Kidney epithelial cell (primary cell): ENCODE results near the gene LRRC2. TPM values are rescaled to one million over a fixed set of nuclear protein-coding genes. Genes with fewer than 3 reads are reported as not detected.

Experiments used
- DNase-seq: peaks from one replicate; pipeline ENCODE4 v3.0.0-alpha.2; 2010; ENCODE audit warnings: low read depth
- H3K27me3 ChIP-seq: 2 replicates; pipeline ENCODE4 v1.6.0; 2011; ENCODE audit warnings: low read length; ENCODE audit not compliant: control insufficient read depth, insufficient read depth
- H3K36me3 ChIP-seq: 2 replicates; pipeline ENCODE4 v1.5.1; 2011; ENCODE audit warnings: low read length; ENCODE audit not compliant: control insufficient read depth, insufficient read depth
- H3K4me3 ChIP-seq: 2 replicates; pipeline ENCODE4 v1.5.1; 2011; ENCODE audit warnings: low read depth, mild to moderate bottlenecking, control low read depth, low read length
- total RNA-seq: library from RNA; depleted of rRNA; stranded (reverse); fragments of >200 nt; gene quantifications from 2 replicates; pipeline ENCODE4 v1.2.3, GENCODE V29; 2015
- TF ChIP-seq, protein P1 (sequence below): IDR thresholded peaks from 2 replicates; pipeline ENCODE4 v1.5.1; 2011; ENCODE audit warnings: mild to moderate bottlenecking, moderate library complexity, low read length, control low read depth, inconsistent platforms; ENCODE audit not compliant: insufficient read depth, poor library complexity, severe bottlenecking

LRRC2 gene
- total RNA-seq, 1 donor from 2014 or later, result 0.29 TPM

- no peak for DNase-seq
- Histone ChIP-seq H3K36me3 (no peaks in the 10 kb centered on the region), H3K27me3 (no peaks in the 10 kb centered on the region), H3K4me3 (no peak overlapping the region)
- TF ChIP-seq, protein P1, sequence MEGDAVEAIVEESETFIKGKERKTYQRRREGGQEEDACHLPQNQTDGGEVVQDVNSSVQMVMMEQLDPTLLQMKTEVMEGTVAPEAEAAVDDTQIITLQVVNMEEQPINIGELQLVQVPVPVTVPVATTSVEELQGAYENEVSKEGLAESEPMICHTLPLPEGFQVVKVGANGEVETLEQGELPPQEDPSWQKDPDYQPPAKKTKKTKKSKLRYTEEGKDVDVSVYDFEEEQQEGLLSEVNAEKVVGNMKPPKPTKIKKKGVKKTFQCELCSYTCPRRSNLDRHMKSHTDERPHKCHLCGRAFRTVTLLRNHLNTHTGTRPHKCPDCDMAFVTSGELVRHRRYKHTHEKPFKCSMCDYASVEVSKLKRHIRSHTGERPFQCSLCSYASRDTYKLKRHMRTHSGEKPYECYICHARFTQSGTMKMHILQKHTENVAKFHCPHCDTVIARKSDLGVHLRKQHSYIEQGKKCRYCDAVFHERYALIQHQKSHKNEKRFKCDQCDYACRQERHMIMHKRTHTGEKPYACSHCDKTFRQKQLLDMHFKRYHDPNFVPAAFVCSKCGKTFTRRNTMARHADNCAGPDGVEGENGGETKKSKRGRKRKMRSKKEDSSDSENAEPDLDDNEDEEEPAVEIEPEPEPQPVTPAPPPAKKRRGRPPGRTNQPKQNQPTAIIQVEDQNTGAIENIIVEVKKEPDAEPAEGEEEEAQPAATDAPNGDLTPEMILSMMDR, result no peak
Observed at GRCh38 chr3:46521096-46521495, 45.0 kb downstream of the LRRC2 start.

DNA sequence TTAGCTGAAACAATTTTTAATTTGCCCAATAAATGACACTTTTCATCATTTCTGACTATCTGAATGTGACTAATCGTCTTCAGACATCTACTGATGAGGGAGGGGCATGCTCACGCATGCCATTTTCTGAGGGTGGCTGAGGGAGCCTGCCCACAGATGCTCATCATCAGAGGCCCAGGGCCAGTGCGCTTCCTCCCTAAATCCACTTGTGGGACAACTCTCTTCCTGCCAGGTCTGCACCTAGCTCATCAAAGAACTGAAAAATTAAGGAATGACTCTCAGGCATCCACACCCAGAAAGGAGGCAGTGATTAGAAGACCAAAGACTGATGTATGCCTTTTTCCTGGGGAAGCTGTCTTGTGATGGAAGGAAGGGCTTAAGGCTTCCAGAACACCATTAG is 45.6 kb downstream of the LRRC2 start:
- TF ChIP-seq, protein P1, result no peak
- Histone ChIP-seq H3K27me3 (no peaks in the 10 kb centered on the region), H3K4me3 (no peak overlapping the region), H3K36me3 (no peaks in the 10 kb centered on the region)
- DNase-seq, result no peak

DNA sequence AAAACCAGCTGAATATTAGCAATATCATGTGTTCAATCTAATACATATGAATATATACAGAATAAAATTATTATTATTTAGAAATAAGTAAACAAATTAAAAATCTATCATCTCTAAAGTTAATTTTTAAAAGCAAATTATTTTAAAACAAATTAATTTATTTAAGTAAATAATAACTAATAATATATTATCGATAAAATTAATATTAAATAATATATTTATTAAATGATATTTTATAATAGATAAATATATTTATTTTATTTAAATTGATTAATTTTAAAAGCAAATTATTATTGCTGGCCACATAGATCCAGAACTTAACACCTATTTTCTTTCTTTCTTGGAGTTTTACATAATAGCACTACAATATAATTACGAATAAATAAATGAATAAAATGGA is 46.1 kb downstream of the LRRC2 start:
- no peak overlapping the region for H3K4me3 ChIP-seq
- H3K27me3 ChIP-seq, result no peaks in the 10 kb centered on the region
- no peak for DNase-seq
- no peaks in the 10 kb centered on the region for H3K36me3 ChIP-seq
- TF ChIP-seq, protein P1, result no peak

- TF ChIP-seq, protein P1, result no peak
- Histone ChIP-seq H3K4me3 (no peak overlapping the region), H3K27me3 (no peaks in the 10 kb centered on the region), H3K36me3 (no peaks in the 10 kb centered on the region)
- no peak for DNase-seq
Observed at GRCh38 chr3:46517784-46518181, 48.3 kb downstream of the LRRC2 start.

DNA sequence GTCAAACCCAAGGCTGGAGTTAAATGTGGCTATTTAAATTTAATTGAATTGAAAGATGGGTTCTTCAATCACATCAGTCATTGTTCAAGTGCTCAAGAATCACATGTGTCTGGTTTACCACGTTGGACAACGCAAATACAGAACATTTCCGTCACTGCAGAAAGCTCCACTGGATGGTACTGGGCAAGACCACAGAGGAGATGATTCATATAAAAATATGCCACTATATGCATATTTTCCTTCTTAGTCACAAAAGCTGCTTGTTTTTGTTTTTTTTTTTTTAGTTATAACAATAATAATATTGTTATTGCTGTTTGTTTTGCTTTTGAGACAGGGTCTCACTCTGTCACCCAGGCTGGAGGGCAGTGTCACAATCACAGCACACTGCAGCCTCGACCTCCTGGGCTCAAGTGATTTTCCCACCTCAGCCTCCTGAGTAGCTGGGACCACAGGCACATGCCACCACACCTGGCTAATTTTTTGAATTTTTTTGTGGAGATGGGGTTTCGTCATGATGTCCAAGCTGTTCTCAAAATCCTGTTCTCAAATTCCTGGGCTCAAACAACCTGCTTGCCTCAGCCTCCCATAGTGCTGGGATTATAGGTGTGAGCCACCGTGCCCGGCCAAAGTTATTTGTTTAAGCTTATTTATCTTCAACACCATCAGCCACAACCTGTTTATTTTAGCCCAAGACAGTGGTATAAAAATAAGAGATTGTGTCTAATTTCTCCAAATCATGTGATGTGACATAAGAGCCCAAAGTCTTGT is 48.9 kb downstream of the LRRC2 start:
- Histone ChIP-seq H3K4me3 (no peak overlapping the region), H3K36me3 (no peaks in the 10 kb centered on the region), H3K27me3 (no peaks in the 10 kb centered on the region)
- TF ChIP-seq, protein P1, result no peak
- DNase-seq, result peak; percentile 63

- Histone ChIP-seq H3K36me3 (no peaks in the 10 kb centered on the region), H3K27me3 (no peaks in the 10 kb centered on the region), H3K4me3 (no peak overlapping the region)
- no peak for DNase-seq
- TF ChIP-seq, protein P1, result no peak
Observed at GRCh38 chr3:46516521-46516920, 49.6 kb downstream of the LRRC2 start.
